T-helper 22 cell (primary cell): ENCODE results near the gene KANK4.

Source experiments
- DNase-seq: peaks from one replicate; pipeline ENCODE4 v3.0.0-alpha.2; 2020; ENCODE audit warnings: low read depth

Gene KANK4

DNA sequence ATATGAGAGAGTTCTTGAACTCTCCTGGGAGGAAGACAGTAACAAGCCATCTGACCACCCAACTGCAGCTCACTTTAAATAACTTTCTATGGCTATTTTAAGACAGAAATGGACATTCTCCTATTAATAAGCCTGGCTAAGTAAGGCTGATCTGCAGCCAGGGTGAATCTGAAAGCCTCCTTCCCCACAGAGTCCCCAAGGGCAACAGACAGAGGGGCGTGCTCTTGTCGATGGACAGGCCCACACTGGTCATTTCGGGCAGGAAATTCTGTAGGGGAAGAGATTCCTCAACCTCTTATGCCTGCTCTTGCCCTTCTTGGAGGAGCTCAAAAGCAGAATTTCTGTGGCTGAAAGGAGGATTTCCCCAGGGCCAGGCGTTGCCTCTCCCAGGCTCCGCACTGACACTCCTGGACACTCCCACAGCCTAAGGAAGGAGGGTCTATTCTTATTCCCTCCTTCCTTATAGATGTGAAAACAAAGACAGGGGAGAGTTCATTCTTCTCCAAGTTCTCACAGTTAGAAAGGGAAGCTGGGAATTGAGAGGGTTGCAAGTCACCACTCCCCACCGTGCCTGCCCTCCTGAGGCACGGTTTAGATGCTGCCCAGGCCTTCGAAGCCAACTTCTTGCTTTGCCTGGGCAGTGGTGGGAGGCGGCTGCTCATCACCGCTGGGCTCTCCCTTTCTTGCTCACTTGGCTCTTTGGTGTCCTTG lies 17.9 kb upstream of the KANK4 start:
- DNase-seq: no peak

DNA sequence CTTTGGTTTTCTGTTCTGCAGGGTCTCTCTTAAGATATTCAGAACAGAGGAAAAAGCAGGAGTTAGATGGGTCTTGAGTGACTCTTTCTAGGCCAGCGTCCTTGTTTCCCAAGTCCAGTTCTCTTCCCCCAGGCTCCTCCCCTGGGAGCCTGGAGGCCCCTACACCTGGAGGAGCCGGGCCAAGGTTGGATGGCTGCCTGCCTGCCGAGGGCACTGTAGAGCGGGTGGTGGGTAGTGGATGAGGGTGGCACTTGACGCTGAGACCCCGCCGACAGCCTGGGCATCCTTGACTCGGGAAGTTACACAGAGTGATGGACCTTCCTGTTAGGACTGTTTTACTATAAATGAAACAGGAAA lies 17.4 kb upstream of the KANK4 start:
- no peak for DNase-seq

DNA sequence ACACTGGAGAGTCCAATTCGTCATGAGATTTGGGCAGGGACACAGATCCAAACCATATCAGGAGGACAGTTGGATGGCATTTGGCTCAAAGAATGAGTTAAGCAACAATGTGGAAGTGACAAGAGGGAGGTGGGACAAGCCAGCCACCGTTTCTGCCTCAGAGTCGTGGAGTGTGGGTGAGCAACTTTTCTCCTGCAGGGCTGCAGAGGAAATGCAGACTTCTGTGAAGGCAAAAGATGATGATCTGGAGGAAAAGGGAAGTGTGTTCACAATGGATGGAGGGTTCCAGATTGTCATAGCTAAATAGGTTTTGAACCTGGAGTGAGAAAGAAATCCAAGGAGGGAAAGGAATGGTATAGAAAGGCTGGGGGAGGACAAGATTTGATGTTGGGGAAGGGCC lies 16.4 kb upstream of the KANK4 start:
- DNase-seq: no peak

GRCh38 chr1:62334434-62334985 lies 15.3 kb upstream of the KANK4 start:
- DNase-seq: no peak

GRCh38 chr1:62333441-62333840 lies 14.2 kb upstream of the KANK4 start:
- no peak for DNase-seq

GRCh38 chr1:62327360-62328055 lies 8.3 kb upstream of the KANK4 start:
- no peak for DNase-seq

DNA sequence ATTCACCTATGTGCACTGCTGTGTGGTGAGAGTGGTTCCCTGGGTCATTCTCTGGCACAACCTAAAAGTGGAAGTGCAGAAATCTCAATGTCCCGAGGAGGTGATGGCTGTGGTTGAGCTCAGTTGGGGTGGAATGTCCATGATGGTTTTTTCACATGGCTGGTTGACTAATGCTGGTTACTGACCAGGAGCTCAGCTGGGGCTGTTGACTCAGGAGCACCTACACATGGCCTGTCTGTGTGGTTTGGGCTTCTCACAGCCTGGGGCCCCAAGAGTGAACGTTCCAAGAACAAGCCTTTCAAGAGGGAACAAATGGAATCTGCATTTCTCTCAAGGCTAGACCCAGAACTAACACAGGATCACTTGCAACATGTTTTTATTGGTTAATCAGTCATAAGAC lies 6.4 kb upstream of the KANK4 start:
- no peak for DNase-seq

- DNase-seq: no peak
Observed at GRCh38 chr1:62325081-62325480, 5.8 kb upstream of the KANK4 start.

GRCh38 chr1:62321446-62321845 lies 2.2 kb upstream of the KANK4 start:
- no peak for DNase-seq

DNA sequence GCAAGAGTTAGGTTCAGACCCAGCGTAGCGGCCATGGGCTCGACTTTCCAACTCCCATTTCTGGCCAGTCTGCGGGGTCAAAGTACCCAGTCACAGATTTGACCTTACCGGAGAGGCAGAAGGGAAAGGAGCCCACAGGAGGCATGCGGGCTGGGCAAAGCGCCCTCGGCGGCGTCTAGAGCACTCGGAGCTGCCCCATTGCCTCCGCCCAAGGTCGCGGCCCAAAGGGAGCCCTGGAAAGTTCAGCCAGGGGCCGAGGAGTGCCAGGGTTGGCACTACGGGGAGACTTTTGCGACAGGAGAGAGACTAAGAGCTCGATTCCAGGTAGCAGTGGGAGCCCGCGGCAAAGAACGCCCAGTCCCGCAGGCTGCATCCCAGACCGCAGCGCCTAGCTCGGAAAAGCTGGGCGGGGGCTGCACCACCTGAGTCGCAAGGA lies 896 bp downstream of the KANK4 start:
- no peak for DNase-seq

DNA sequence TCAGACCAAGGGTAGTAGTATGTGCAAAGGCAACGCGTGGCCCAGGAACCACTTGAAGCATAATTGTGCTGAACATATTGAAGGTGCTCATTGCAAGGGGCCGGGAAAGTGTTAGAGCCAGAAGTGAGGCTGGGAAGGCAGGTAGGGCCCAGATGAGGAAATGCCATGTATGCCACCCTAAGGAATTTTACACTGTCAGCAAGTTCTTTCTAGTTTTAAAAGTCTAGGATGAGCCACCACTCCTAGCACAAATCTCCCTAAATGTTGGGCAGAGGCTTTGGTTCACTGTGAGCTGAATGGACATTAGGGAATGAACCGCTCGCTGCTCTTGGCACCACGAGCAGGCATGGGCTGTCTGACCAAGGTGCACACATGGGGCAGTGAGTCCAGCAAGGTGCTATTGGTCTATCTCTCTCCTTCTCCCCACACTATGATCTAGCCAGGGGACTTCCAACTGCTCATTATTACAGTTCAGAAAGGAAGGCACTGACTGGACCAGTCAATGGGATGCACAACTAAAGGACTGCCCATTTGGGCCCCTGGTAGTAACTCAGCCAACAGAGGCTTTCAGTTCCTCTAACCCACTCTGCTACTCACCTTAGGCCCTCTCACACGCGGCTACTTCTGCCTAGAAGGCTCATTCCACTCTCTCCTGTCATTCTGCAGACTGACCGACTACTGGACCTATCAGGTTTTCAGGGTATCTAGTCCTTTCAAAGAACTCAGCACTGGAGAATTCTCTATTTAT lies 2.0 kb downstream of the KANK4 start:
- DNase-seq: no peak

- DNase-seq: no peak
Observed at GRCh38 chr1:62316135-62316534, 3.1 kb downstream of the KANK4 start.

DNA sequence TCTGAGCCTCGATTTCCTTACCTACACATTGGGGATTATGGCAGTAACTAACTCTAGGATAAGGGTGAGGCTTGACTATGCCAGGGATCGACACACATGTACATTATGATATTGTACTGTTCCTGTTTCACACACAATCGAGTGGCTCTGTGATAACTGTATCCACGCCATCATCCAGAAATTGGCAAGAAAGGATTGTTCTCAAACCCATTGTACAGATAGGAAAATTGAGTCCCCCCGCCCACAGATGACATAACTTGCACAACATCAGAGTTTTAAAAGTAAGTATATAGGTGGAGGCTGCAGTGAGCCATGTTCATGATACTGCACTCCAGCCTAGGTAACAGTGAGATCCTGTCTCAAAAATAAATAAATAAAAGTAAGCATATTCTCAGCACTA lies 3.8 kb downstream of the KANK4 start:
- no peak for DNase-seq

DNA sequence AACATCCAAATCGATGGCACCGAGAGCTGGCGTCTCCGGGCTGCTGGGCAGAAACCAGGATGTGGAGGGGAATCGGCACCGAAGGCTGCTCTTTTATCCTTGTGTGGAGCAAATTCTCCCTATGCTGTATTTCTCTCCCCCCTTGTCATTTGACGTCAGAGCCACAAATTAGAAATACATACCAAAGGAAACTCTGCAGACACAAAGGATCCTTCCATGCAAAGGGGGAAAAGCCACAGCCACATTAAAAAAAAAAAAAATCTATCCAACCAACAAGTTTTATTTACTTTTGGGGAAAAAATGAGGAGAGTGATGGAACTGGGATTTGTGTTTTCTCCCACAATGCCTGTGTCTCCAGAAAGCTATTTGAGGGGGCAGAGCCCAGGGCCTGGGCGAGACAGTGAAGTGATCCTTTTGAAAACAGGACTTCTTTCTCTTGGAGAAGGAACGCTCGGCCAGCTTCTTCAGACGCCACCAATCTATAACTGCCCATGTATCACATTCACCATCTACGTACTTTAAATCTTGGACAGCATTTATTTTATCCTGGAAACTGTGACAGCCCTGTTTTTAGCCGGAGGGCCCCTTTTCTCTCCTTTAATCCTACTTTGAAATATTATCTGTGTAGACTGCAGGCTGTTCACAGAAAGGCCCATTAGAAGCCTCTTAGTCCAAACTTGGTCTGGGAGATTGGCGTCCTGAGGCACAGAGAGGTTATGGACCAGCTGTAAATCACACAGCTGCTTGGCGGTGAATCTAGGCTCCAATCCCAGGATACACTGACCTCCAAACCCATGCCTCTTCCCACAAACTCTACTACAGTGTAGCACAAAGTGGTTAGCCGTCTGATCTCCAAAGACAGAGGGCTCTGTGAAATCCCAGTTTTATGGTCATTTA lies 4.5 kb downstream of the KANK4 start:
- DNase-seq: no peak

- DNase-seq: no peak
Observed at GRCh38 chr1:62312698-62313097, 6.5 kb downstream of the KANK4 start.

GRCh38 chr1:62311473-62311943 lies 7.7 kb downstream of the KANK4 start:
- no peak for DNase-seq

DNA sequence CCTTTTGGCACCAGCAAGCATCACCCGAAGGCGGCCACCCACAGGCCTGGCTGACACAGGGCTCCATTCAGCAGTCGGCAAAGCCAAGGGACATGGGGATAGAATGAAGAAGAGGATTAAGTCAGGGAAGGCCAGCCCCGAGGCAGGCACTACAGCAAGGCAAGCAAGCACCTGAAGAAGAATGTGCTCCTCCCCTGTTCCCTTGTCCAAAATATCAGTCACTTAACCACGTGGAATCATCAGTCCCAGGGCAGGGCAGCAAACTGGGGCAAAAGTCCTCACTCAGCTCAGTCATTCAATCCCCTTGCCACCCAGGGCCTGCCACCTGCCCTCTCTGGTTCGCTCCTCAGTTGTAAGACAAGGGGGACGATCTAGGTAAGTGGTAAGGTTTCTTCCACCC lies 9.3 kb downstream of the KANK4 start:
- no peak for DNase-seq

DNA sequence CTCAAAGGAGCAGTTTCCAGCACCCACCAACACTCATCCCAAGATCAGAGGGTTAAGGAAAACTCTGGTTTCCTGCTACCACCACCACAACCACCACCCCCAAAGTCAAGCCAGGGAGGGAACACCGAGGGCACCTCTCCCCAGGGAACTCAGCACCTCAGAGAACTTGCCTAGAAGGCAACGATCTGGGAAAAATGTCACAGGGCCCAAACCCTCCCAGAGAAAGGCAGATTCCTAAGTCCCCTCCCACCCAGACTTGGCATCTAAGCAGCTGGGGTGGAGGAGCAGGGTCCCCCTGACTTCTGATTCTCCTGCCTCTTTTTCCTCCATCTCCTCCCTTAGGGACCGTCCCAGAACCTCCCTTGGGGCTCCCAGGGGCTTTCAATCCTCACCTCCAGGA lies 10.6 kb downstream of the KANK4 start:
- DNase-seq: no peak

DNA sequence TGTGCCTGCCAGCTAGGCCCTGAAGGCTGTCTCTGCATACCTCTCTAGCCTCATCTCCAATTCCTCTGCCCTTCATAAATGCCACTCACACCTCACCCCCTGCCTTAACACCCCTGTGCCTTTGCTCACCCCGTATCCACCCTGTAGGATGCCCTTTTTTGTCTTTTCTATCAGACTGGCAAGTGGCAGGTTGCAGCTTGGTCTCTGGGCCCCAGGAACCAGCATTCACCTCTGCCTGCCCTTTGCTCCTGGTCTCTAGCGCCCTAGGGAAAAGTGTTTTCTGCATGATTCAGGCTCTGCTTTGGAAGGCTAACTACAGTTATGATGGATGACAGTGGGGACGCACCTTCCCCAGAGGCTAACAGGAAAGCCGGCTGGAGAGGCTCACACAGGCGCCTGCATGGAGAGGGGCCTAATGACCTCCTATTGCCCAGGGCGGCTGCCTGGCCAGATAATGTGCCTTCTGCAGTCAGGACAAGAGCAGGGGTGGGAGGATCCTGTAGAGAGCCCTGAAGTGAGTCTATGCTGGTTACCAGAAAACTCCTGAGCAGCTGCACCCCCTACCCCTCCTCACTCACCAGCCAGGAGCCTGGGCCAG lies 11.2 kb downstream of the KANK4 start:
- no peak for DNase-seq

GRCh38 chr1:62307446-62307845 lies 11.8 kb downstream of the KANK4 start:
- DNase-seq: no peak

- DNase-seq: no peak
Observed at GRCh38 chr1:62306065-62306464, 13.2 kb downstream of the KANK4 start.
